ENCODE data around the gene GHRHR. TPM values are rescaled to one million over a fixed set of nuclear protein-coding genes. Genes with fewer than 3 reads are reported as not detected.

GHRHR gene
- total RNA-seq, 1 donor from 2014 or later, result not detected

DNA sequence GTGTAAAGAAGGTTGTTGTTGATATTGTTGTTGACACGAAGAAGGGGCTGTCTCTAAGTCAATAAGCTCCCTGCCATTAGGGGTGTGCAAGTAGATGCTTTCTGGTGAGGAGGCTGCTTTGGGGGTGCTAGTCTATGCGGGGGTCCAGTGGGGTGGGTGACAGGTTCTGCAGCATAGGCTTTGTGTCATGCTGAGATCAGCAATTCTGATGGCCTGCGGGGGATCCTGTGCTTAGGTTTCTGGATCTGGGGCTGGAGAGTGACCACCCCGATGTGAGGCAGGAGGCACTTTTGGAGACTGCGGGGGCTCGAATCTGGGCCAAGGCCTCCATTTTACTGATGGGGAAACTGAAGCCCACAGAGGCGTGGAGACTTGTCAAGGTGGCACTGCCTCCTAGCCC is 47.0 kb upstream of the GHRHR start:
- peaks cover 48% of the 10 kb centered on the region for H3K4me1 ChIP-seq
- TF ChIP-seq, protein P1, sequence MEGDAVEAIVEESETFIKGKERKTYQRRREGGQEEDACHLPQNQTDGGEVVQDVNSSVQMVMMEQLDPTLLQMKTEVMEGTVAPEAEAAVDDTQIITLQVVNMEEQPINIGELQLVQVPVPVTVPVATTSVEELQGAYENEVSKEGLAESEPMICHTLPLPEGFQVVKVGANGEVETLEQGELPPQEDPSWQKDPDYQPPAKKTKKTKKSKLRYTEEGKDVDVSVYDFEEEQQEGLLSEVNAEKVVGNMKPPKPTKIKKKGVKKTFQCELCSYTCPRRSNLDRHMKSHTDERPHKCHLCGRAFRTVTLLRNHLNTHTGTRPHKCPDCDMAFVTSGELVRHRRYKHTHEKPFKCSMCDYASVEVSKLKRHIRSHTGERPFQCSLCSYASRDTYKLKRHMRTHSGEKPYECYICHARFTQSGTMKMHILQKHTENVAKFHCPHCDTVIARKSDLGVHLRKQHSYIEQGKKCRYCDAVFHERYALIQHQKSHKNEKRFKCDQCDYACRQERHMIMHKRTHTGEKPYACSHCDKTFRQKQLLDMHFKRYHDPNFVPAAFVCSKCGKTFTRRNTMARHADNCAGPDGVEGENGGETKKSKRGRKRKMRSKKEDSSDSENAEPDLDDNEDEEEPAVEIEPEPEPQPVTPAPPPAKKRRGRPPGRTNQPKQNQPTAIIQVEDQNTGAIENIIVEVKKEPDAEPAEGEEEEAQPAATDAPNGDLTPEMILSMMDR (IDR thresholded peaks at IDR 0.05), result no peak
- H3K27me3 ChIP-seq (ENCODE audit: low read depth), result no peaks in the 10 kb centered on the region
- DNase-seq (peak; percentile 18), ATAC-seq (no peak)
- H3K36me3 ChIP-seq, result peaks cover 26% of the 10 kb centered on the region
- intact Hi-C loops (cut with DNase I), result no loop called here
- H3K4me3 ChIP-seq, result peak overlapping the region; percentile 70
- no peaks in the 10 kb centered on the region for H3K9me3 ChIP-seq
- H3K27ac ChIP-seq, result peak overlapping the region; percentile 83

- Histone ChIP-seq H3K27ac (no peak overlapping the region), H3K4me3 (peak overlapping the region; percentile 70), H3K4me1 (peaks cover 54% of the 10 kb centered on the region), H3K27me3 (ENCODE audit: low read depth) (no peaks in the 10 kb centered on the region), H3K36me3 (peaks cover 32% of the 10 kb centered on the region), H3K9me3 (no peaks in the 10 kb centered on the region)
- no peak for ATAC-seq
- intact Hi-C loops (cut with DNase I), result no loop called here
- DNase-seq, result peak; percentile 33
- TF ChIP-seq, protein P1 (IDR thresholded peaks at IDR 0.05), result no peak
These were observed 46.4 kb upstream of the GHRHR start for GRCh38 chr7:30917216-30917893.

DNA sequence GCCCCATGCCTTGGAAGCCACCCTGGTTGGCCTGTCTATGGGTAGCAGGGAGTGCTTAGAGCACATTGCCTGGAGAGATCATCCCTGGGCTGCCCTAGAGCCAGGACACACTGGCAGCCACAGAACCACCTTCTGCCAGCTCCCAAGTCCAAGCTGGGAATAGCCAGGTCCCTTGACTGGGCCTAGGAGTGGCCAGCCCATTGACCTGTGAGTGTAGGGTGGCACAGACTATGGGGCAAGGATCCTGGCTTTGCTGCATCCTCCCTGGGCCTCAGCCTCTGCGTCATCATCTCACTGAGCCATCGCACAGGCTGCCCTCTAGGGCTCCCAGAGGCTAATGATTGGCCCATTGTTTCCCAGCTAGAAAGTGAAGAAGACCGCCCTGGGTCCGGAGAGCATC is 45.1 kb upstream of the GHRHR start:
- no peak for ATAC-seq
- intact Hi-C loops (cut with DNase I), result no loop called here

GRCh38 chr7:30920021-30920583 is 43.7 kb upstream of the GHRHR start:
- H3K9me3 ChIP-seq, result no peaks in the 10 kb centered on the region
- peak overlapping the region; percentile 70 for H3K4me3 ChIP-seq
- TF ChIP-seq, protein P1 (IDR thresholded peaks at IDR 0.05), result no peak
- H3K4me1 ChIP-seq, result peaks cover 56% of the 10 kb centered on the region
- intact Hi-C loops (cut with DNase I), result no loop called here
- peaks cover 60% of the 10 kb centered on the region for H3K36me3 ChIP-seq
- no peaks in the 10 kb centered on the region for H3K27me3 ChIP-seq (ENCODE audit: low read depth)
- DNase-seq (peak; percentile 29), ATAC-seq (no peak)
- peak overlapping the region; percentile 56 for H3K27ac ChIP-seq

More for the DNA sequence above, 45.1 kb upstream of the GHRHR start:
- peaks cover 58% of the 10 kb centered on the region for H3K4me1 ChIP-seq
- TF ChIP-seq, protein P1 (IDR thresholded peaks at IDR 0.05), result no peak
- no peaks in the 10 kb centered on the region for H3K27me3 ChIP-seq (ENCODE audit: low read depth)
- H3K9me3 ChIP-seq, result no peaks in the 10 kb centered on the region
- H3K36me3 ChIP-seq, result peaks cover 45% of the 10 kb centered on the region
- DNase-seq, result peak; percentile 18
- peak overlapping the region; percentile 58 for H3K27ac ChIP-seq
- peak overlapping the region; percentile 70 for H3K4me3 ChIP-seq

GRCh38 chr7:30920584-30921539 is 42.9 kb upstream of the GHRHR start:
- TF ChIP-seq, protein P1 (IDR thresholded peaks at IDR 0.05), result no peak
- Histone ChIP-seq H3K9me3 (no peaks in the 10 kb centered on the region), H3K4me1 (peaks cover 58% of the 10 kb centered on the region), H3K36me3 (peaks cover 67% of the 10 kb centered on the region), H3K27me3 (ENCODE audit: low read depth) (no peaks in the 10 kb centered on the region), H3K27ac (peak overlapping the region; percentile 56), H3K4me3 (peak overlapping the region; percentile 70)
- peak; percentile 44 for DNase-seq
- ATAC-seq, result peak; percentile 4 to 65
- intact Hi-C loops (cut with DNase I), result no loop called here
